Measurements from ENCODE around the gene HHATL. TPM values are rescaled to one million over a fixed set of nuclear protein-coding genes. Genes with fewer than 3 reads are reported as not detected.

Gene HHATL
- total and polyA plus RNA-seq, 10 of the 15 experiments (the other 5 are each of a cell fraction or from before 2014, with no cell fraction given): not detected

- TF ChIP-seq MLLT1 (IDR thresholded peaks at IDR 0.05) (no peak), TAF1 (IDR thresholded peaks at IDR 0.05; ENCODE audit: borderline replicate concordance, low read depth, low read length) (no peak), POLR2A (IDR thresholded peaks at IDR 0.05; ENCODE audit: low read depth, low read length) (no peak), MXI1 (IDR thresholded peaks at IDR 0.05; ENCODE audit: low read depth, low read length) (no peak), ZBTB33 (IDR thresholded peaks at IDR 0.05) (no peak), ZNF274 (IDR thresholded peaks at IDR 0.05; ENCODE audit: insufficient read depth, insufficient read length) (no peak), ZZZ3 (IDR thresholded peaks at IDR 0.05; ENCODE audit: control insufficient read depth, insufficient read length, low read depth) (no peak)
Observed at GRCh38 chr3:42670051-42670576, 32.5 kb downstream of the HHATL start (continued).

GRCh38 chr3:42668793-42669217, 33.8 kb downstream of the HHATL start:
- Histone ChIP-seq H3K9me3 (replicated peaks; ENCODE audit: control insufficient read depth, insufficient read depth, low read length) (no peaks in the 10 kb centered on the region; the same call in 2 of the 3 replicates), H4K20me1 (ENCODE audit: control insufficient read depth, insufficient read depth) (no peaks in the 10 kb centered on the region), H2AFZ (ENCODE audit: control insufficient read depth, low read depth, low read length) (no peak overlapping the region), H3K4me2 (ENCODE audit: control insufficient read depth, insufficient read depth) (no peak overlapping the region), H3K36me3 (ENCODE audit: control insufficient read depth in 2 of 2, insufficient read depth in 2 of 2, low read length in 1 of 2) (no peaks in the 10 kb centered on the region), H3K9ac (ENCODE audit: control insufficient read depth, insufficient read depth, low read length) (no peak overlapping the region), H3K27ac (ENCODE audit: control insufficient read depth, insufficient read depth) (no peak overlapping the region), H3K79me2 (ENCODE audit: control insufficient read depth, insufficient read depth, low read length) (no peaks in the 10 kb centered on the region), H3K4me3 (no peak overlapping the region), H3K27me3 (replicated peaks in 1 of 2; ENCODE audit: control insufficient read depth in 2 of 2, insufficient read depth in 2 of 2, low read length in 1 of 2) (no peaks in the 10 kb centered on the region), H3K4me1 (ENCODE audit: control insufficient read depth, insufficient read depth, low read length) (peaks cover 4% of the 10 kb centered on the region)
- in situ Hi-C loops (cut with MboI) (no loop called here), intact Hi-C loops (cut with micrococcal nuclease; ENCODE audit: unreplicated experiment) (no loop called here)
- no TSS peak for BruUV-seq (replicated peaks)
- WGBS (ENCODE audit: insufficient coverage, insufficient replicate concordance, low lambda C conversion rate, missing lambda C conversion rate): 63% methylated on average over 4 of the region's 4 CpGs
- TF ChIP-seq EZH2 (IDR thresholded peaks at IDR 0.05; ENCODE audit: borderline replicate concordance, control insufficient read depth, low read depth, low read length) (no peak), RAD21 (IDR thresholded peaks at IDR 0.05; ENCODE audit: insufficient read depth, low read depth, low read length) (no peak), YY1 (IDR thresholded peaks at IDR 0.05; ENCODE audit: low read depth, low read length) (no peak), RCOR1 (conservative IDR thresholded peaks at IDR 0.05; ENCODE audit: low read depth, low read length) (no peak)
- FAIRE-seq (no peak), DNase-seq (ENCODE audit: low read depth, low spot score) (no peak), ATAC-seq (no peak)
- ChIA-PET SMC1A (ENCODE audit: uncharacterized antibody, unreplicated experiment) (no interaction called here), RAD21 (ENCODE audit: unreplicated experiment) (no interaction called here), CTCF (no interaction called here), POLR2A (interaction anchor here (0.9 kb wide), 1 partner anchor 14 kb away, joined by 3 read pairs; no protein-coding TSS in a partner anchor)
